ENCODE data around the gene RP9.
A peak's percentile ranks its signal among the peaks of the same experiment; 100 is the strongest.

RP9 gene

GRCh38 chr7:33062023-33062781 is 47.0 kb downstream of the RP9 start, which contains the start of gene NT5C3A:
Gene NT5C3A (minus strand): TSS chr7:33062776. CDS start chr7:33062705, 71 bp downstream.
- TF ChIP-seq CTCF (IDR thresholded peaks at IDR 0.05; ENCODE audit: low read depth, low read length): no peak
- peak; percentile 35 to 39 for DNase-seq (ENCODE audit: low read depth in 2 of 2)
- H3K4me3 ChIP-seq (replicated peaks in 1 of 2; ENCODE audit: low read depth in 2 of 2, low read length in 2 of 2): peak within 1 kb of the TSS; percentile 57 to 85

GRCh38 chr7:33061282-33061937 is 47.8 kb downstream of the RP9 start:
- H3K4me3 ChIP-seq (replicated peaks in 1 of 2; ENCODE audit: low read depth in 2 of 2, low read length in 2 of 2): peak overlapping the region; percentile 57 to 85
- no peak for TF ChIP-seq CTCF (IDR thresholded peaks at IDR 0.05; ENCODE audit: low read depth, low read length)
- no peak for DNase-seq (ENCODE audit: low read depth in 2 of 2)

GRCh38 chr7:33059635-33060034 is 49.6 kb downstream of the RP9 start:
- no peak for TF ChIP-seq CTCF (IDR thresholded peaks at IDR 0.05; ENCODE audit: low read depth, low read length)
- DNase-seq (ENCODE audit: low read depth in 2 of 2): no peak
- H3K4me3 ChIP-seq (replicated peaks in 1 of 2; ENCODE audit: low read depth in 2 of 2, low read length in 2 of 2): no peak overlapping the region

GRCh38 chr7:33055158-33055557 is 54.0 kb downstream of the RP9 start:
- no peak for TF ChIP-seq CTCF (IDR thresholded peaks at IDR 0.05; ENCODE audit: low read depth, low read length)
- DNase-seq (ENCODE audit: low read depth in 2 of 2): no peak
- H3K4me3 ChIP-seq (replicated peaks in 1 of 2; ENCODE audit: low read depth in 2 of 2, low read length in 2 of 2): no peak overlapping the region

- TF ChIP-seq CTCF (IDR thresholded peaks at IDR 0.05; ENCODE audit: low read depth, low read length): no peak
- peak in 1 of 2 donors; percentile 52 for DNase-seq (ENCODE audit: low read depth in 2 of 2)
- no peak overlapping the region for H3K4me3 ChIP-seq (replicated peaks in 1 of 2; ENCODE audit: low read depth in 2 of 2, low read length in 2 of 2)
These were observed 54.8 kb downstream of the RP9 start for GRCh38 chr7:33054261-33054964.

- no peak for DNase-seq (ENCODE audit: low read depth in 2 of 2)
- TF ChIP-seq CTCF (IDR thresholded peaks at IDR 0.05; ENCODE audit: low read depth, low read length): no peak
- H3K4me3 ChIP-seq (replicated peaks in 1 of 2; ENCODE audit: low read depth in 2 of 2, low read length in 2 of 2): no peak overlapping the region
These were observed 55.5 kb downstream of the RP9 start for GRCh38 chr7:33053721-33054120.

Measured in cardiac fibroblast (primary cell).